Progenitor cell of endocrine pancreas (in vitro differentiated cells): ENCODE data around the gene PIM3. TPM values are rescaled to one million over a fixed set of nuclear protein-coding genes. Genes with fewer than 3 reads are reported as not detected.

Experiments
- DNase-seq: peaks from one replicate; pipeline ENCODE4 v3.0.0; 2021; ENCODE audit warnings: low spot score; ENCODE audit not compliant: unreplicated experiment
- H3K27ac Mint-ChIP-seq: 2 replicates; pipeline ENCODE4 v1.8.0; 2021; ENCODE audit warnings: mild to moderate bottlenecking, moderate library complexity, mixed read lengths
- H3K27me3 Mint-ChIP-seq: 2 replicates; pipeline ENCODE4 v1.8.0; 2021; ENCODE audit warnings: mixed read lengths
- H3K36me3 Mint-ChIP-seq: 2 replicates; pipeline ENCODE4 v1.8.0; 2022; ENCODE audit warnings: mixed read lengths; ENCODE audit not compliant: insufficient read depth
- H3K4me1 Mint-ChIP-seq: 2 replicates; pipeline ENCODE4 v1.8.0; 2021; ENCODE audit warnings: low read depth, mixed read lengths
- H3K4me3 Mint-ChIP-seq: 2 replicates; pipeline ENCODE4 v1.8.0; 2021; ENCODE audit warnings: low read depth, mild to moderate bottlenecking, moderate library complexity, mixed read lengths
- H3K9me3 Mint-ChIP-seq: 2 replicates; pipeline ENCODE4 v1.8.0; 2021; ENCODE audit warnings: low read depth, mixed read lengths
- total RNA-seq: library from RNA; stranded (reverse); gene quantifications from 2 replicates; pipeline ENCODE4 v1.2.1, GENCODE V29; 2021
- TF ChIP-seq, protein P1 (sequence below): fragments of 200-600 bp; sonication (generic); IDR thresholded peaks from one replicate; pipeline ENCODE4 v1.5.0; 2021; ENCODE audit warnings: antibody characterized with exemption, mild to moderate bottlenecking; ENCODE audit not compliant: unreplicated experiment

The PIM3 gene
- total RNA-seq, 1 donor from 2014 or later, result 17.4 TPM

DNA sequence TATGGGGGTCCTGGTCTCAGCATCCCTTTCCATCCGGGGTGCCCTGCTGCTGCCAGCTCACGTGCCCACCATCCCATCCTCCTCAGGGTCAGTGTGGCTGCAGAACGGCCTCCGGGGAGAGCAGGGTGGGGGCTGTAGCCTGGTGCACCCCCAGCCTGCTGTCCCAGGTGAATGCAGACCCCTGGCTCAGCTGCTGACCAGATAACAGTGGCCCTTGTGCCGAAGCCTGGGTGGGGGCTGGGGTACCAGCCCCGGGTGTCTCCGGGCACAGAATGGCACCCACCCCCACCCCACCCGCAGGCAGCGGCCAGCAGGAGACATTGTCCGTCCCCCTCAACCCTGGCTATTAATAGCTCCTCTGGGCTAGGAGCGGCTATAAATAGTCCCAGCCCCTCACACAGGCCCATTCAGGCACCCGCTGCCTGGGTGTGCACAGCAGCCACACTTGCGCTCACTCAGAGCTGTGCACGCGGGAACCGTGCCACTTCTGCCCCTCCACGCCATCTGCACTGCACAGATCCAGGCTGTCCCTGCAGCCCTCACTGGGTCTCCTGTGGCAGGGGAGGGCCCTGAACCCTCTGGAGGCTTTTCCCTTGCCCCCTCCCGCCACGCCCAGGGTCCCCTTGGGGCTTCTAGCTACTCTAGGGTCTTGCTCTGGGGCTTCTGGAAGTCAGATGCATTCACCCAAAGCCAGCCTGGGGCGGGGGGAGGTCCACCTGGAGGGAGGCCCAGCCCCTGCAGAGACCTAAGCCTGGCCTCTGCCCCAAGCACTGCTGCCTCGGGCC lies 23.4 kb upstream of the PIM3 start:
- peaks cover 6% of the 10 kb centered on the region for H3K27me3 Mint-ChIP-seq
- no peaks in the 10 kb centered on the region for H3K36me3 Mint-ChIP-seq
- DNase-seq, result no peak
- H3K9me3 Mint-ChIP-seq, result no peaks in the 10 kb centered on the region
- TF ChIP-seq, protein P1, sequence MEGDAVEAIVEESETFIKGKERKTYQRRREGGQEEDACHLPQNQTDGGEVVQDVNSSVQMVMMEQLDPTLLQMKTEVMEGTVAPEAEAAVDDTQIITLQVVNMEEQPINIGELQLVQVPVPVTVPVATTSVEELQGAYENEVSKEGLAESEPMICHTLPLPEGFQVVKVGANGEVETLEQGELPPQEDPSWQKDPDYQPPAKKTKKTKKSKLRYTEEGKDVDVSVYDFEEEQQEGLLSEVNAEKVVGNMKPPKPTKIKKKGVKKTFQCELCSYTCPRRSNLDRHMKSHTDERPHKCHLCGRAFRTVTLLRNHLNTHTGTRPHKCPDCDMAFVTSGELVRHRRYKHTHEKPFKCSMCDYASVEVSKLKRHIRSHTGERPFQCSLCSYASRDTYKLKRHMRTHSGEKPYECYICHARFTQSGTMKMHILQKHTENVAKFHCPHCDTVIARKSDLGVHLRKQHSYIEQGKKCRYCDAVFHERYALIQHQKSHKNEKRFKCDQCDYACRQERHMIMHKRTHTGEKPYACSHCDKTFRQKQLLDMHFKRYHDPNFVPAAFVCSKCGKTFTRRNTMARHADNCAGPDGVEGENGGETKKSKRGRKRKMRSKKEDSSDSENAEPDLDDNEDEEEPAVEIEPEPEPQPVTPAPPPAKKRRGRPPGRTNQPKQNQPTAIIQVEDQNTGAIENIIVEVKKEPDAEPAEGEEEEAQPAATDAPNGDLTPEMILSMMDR, result no peak
- no peak overlapping the region for H3K27ac Mint-ChIP-seq
- H3K4me1 Mint-ChIP-seq, result no peaks in the 10 kb centered on the region
- no peak overlapping the region for H3K4me3 Mint-ChIP-seq

DNA sequence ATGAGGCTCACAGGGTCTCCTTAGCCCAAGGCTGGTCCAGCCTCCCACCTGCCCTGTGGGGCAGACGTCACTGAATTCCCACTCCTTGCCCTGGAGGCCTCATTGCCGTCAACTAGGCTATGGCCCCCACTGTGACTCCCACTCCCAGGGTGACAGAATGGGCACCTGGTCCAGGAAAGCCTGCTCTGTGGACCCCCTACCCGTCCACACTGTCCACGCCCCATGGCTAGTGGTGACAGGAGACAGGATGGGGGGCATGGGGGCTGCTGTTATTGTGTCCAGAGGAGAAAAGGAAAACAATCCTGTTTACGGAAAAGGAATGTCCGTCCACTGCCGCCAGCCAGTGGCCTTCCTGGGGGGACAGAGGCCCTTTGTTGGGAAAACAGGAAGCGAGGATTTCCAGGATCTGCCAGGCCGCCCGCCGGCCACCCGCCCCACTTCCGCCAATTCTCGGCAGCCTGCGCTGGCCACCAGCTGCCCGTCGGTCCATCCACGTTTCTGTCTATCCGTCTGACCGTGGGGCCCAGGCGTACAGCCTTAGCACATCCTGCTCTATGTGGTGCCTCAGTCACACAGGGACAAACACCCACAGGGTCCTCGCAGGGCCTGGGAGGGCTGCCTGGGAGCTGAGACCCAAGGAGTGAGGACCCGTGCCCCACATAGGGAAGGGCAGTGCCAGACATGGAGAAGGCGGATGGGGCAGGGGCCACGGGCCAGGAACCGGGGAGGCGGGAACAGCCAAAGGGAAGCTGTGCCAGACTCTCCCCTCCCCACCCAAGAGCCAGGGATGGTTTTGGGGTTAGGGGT lies 22.6 kb upstream of the PIM3 start:
- H3K27ac Mint-ChIP-seq, result no peak overlapping the region
- H3K27me3 Mint-ChIP-seq, result peaks cover 5% of the 10 kb centered on the region

DNA sequence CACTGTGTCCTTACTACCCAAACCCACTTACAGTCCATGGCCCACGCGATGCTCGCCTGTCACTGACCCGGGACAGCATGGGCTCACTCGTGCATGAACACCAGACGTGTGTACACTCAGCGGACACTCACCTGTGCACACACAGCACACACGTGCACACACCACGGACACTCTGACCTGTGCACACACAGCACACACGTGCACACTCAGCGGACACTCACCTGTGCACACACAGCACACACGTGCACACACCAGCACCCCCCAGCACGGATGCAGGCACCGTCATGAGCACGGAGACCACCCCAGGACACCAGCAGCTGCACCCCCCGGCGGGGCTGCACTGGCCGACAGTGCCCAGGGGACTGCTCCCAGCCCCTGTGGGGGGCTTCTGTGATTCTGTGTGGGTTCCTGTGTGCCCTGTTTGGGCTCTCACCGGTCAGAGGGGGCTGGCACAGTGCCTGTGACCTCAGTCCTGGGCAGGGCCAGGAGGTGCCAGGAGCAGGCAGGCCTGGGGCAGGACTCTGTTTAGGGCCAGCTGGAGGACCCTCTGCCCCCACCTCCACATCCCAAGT lies 21.9 kb upstream of the PIM3 start:
- no peak overlapping the region for H3K27ac Mint-ChIP-seq

More for the DNA sequence above, 22.6 kb upstream of the PIM3 start:
- H3K36me3 Mint-ChIP-seq, result no peaks in the 10 kb centered on the region
- no peaks in the 10 kb centered on the region for H3K9me3 Mint-ChIP-seq
- H3K4me3 Mint-ChIP-seq, result no peak overlapping the region
- no peaks in the 10 kb centered on the region for H3K4me1 Mint-ChIP-seq
- DNase-seq, result no peak
- TF ChIP-seq, protein P1, result no peak

DNA sequence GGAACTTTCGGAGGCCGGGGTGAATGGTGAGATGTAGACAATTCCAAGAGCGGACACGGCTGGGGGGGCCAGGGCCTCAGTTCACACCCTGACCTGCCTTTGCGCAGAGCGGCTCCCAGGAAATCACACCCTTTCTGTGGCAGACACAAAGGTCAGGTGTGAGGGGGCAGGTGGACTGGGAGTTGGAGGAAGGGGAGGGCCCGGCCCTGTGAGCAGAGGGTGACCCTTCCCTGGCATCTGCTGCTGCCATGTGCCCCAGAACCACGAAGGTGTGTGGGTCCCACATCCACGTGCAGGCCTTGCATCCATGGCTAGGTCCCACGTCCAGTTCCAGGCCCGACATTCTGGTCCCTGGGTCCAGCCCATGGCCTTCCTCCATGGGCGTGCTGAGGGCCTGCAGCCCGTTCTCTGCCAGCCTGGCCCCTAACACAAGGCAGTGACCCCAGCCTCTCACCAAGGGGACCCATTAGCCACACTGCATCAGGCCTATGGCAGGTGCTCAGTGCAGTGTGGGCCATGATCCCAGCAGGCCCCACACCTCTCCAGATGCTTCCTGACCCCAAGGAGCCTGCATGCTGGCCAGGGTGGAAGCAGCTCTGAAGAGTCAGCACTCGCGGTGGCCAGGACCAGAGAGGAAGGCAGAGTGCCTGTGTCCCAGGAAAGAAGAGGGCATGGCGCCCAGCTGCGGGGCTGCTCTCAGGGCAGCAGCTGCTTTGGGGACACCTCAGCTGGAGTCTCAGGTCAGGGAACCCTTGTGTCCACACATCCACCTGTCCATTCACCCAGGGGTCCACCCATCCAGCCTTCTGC lies 18.9 kb upstream of the PIM3 start:
- H3K27me3 Mint-ChIP-seq, result no peaks in the 10 kb centered on the region
- H3K4me3 Mint-ChIP-seq, result no peak overlapping the region
- no peak overlapping the region for H3K27ac Mint-ChIP-seq
- no peak for DNase-seq
- TF ChIP-seq, protein P1, result no peak
- no peaks in the 10 kb centered on the region for H3K36me3 Mint-ChIP-seq
- no peaks in the 10 kb centered on the region for H3K4me1 Mint-ChIP-seq
- H3K9me3 Mint-ChIP-seq, result no peaks in the 10 kb centered on the region

More for the DNA sequence above, 21.9 kb upstream of the PIM3 start:
- TF ChIP-seq, protein P1, result no peak
- H3K4me1 Mint-ChIP-seq, result no peaks in the 10 kb centered on the region
- no peak overlapping the region for H3K4me3 Mint-ChIP-seq
- H3K9me3 Mint-ChIP-seq, result no peaks in the 10 kb centered on the region
- DNase-seq, result no peak
- H3K27me3 Mint-ChIP-seq, result no peaks in the 10 kb centered on the region
- H3K36me3 Mint-ChIP-seq, result no peaks in the 10 kb centered on the region
